PC-9 (cell line): ENCODE results near the gene ESPL1. TPM values are rescaled to one million over a fixed set of nuclear protein-coding genes. Genes with fewer than 3 reads are reported as not detected.

Experiments used
- BruUV-seq: library from RNA; stranded (reverse); fragments of 400-500 nt; replicated peaks from 2 replicates; lab custom pipeline; 2021; lab: Mats Ljungman, UMichigan
- CTCF ChIA-PET: fragments of 300-600 bp; sonication (Branson Sonifier 250); formaldehyde crosslinking; loops from one replicate; lab custom pipeline; 2022; ENCODE audit warnings: antibody characterized with exemption; lab: Charles Lee
- POLR2A ChIA-PET: fragments of 300-600 bp; sonication (Branson Sonifier 250); formaldehyde crosslinking; loops from one replicate; lab custom pipeline; 2022; ENCODE audit warnings: antibody characterized with exemption; ENCODE audit not compliant: unreplicated experiment; lab: Charles Lee
- DNase-seq, 2 experiments: peaks; one replicate each; pipeline versions ENCODE4 v3.0.0 to v3.0.0-alpha.2; 2015 to 2022; ENCODE audit warnings: mixed read lengths in 1 of 2
- H2AFZ ChIP-seq: fragments of 200-600 bp; sonication (generic); 2 replicates; pipeline ENCODE4 v1.8.1; 2017; ENCODE audit warnings: antibody characterized with exemption
- H3F3A ChIP-seq: fragments of 200-600 bp; sonication (generic); 2 replicates; pipeline ENCODE4 v1.8.1; 2017; ENCODE audit warnings: antibody characterized with exemption, mild to moderate bottlenecking, low read depth; ENCODE audit not compliant: insufficient read depth
- H3K27ac ChIP-seq: fragments of 200-600 bp; sonication (generic); 2 replicates; pipeline ENCODE4 v1.6.1; 2016; ENCODE audit warnings: mixed run types
- H3K27me3 ChIP-seq: fragments of 200-600 bp; sonication (generic); 2 replicates; pipeline ENCODE4 v1.6.1; 2016; ENCODE audit warnings: low read depth, mixed run types; ENCODE audit not compliant: insufficient read depth
- H3K36me3 ChIP-seq: fragments of 200-600 bp; sonication (generic); 2 replicates; pipeline ENCODE4 v1.6.1; 2016; ENCODE audit warnings: low read depth, mixed run types
- H3K4me1 ChIP-seq: fragments of 200-600 bp; sonication (generic); replicated peaks from 2 replicates; pipeline ENCODE4 v1.6.1; 2016; ENCODE audit warnings: mixed run types; ENCODE audit not compliant: insufficient read depth
- H3K4me2 ChIP-seq: fragments of 200-600 bp; sonication (generic); 2 replicates; pipeline ENCODE4 v1.6.1; 2017; ENCODE audit warnings: mixed run types
- H3K4me3 ChIP-seq: fragments of 200-600 bp; sonication (generic); 2 replicates; pipeline ENCODE4 v1.6.1; 2016; ENCODE audit warnings: mixed run types
- H3K79me2 ChIP-seq: fragments of 200-600 bp; sonication (generic); 2 replicates; pipeline ENCODE4 v1.6.1; 2017; ENCODE audit warnings: low read depth, mixed run types
- H3K9me2 ChIP-seq: fragments of 200-600 bp; sonication (generic); 2 replicates; pipeline ENCODE4 v1.8.1; 2017; ENCODE audit warnings: mild to moderate bottlenecking; ENCODE audit not compliant: insufficient read depth
- H3K9me3 ChIP-seq: fragments of 200-600 bp; sonication (generic); 2 replicates; pipeline ENCODE4 v1.8.1; 2016; ENCODE audit warnings: low read depth; ENCODE audit not compliant: insufficient read depth
- H4K20me1 ChIP-seq: fragments of 200-600 bp; sonication (generic); 2 replicates; pipeline ENCODE4 v1.8.1; 2017; ENCODE audit not compliant: insufficient read depth
- CTCF ChIP-seq: fragments of 200-600 bp; sonication (generic); conservative IDR thresholded peaks from 2 replicates; pipeline ENCODE4 v1.6.1; 2017; ENCODE audit warnings: mixed run types, antibody characterized with exemption, mild to moderate bottlenecking, moderate library complexity
- EZH2 ChIP-seq: fragments of 200-600 bp; sonication (generic); IDR thresholded peaks from 2 replicates; pipeline ENCODE4 v1.8.0; 2017; ENCODE audit warnings: antibody characterized with exemption, low read depth
- intact Hi-C: fragments of 100-400 bp; cut with micrococcal nuclease; formaldehyde crosslinking; loops from one replicate; pipeline ENCODE4 v1.10.0; 2022; ENCODE audit not compliant: unreplicated experiment
- total RNA-seq: library from RNA; stranded (reverse); gene quantifications from 2 replicates; pipeline ENCODE4 v1.2.3, GENCODE V29; 2021

The ESPL1 gene
- total RNA-seq, 1 experiment from 2014 or later: 42.0 TPM

DNA sequence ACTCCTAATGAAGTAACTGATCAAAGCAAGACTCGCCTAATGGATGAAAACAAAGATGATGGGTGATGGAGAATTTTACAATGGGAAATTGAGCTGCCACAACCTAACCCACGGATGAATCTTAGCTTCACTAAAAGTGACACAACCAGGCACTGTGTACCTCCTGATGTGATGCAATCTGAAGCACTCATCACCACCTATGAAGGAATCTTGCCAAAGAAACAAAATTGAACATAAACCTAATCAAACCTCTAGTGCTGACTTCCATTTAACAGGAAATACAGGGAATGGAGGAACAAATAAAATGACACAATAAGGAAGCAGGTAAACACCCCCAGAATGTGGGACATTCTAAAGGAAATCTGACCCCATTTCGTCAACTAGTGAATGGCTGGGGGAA, 22.8 kb upstream of the ESPL1 start:
- intact Hi-C loops: no loop called here
- no TSS peak for BruUV-seq
- H3F3A ChIP-seq: peaks cover 4% of the 10 kb centered on the region; the same call in 1 of the 2 replicates
- no peak for DNase-seq
- H3K27ac ChIP-seq: no peak overlapping the region
- ChIA-PET CTCF (interaction anchor here (0.6 kb wide), 1 partner anchor 131 kb away, joined by 5 read pairs; no protein-coding TSS in a partner anchor), POLR2A (interaction anchor here (0.6 kb wide), 1 partner anchor 319 kb away, joined by 5 read pairs; no protein-coding TSS in a partner anchor)
- H3K4me1 ChIP-seq: peaks cover 11% of the 10 kb centered on the region
- H3K9me2 ChIP-seq: no peaks in the 10 kb centered on the region
- H2AFZ ChIP-seq: no peak overlapping the region
- no peaks in the 10 kb centered on the region for H3K9me3 ChIP-seq
- TF ChIP-seq EZH2 (no peak), CTCF (no peak)
- no peak overlapping the region for H3K4me3 ChIP-seq
- H3K4me2 ChIP-seq: no peak overlapping the region
- H3K27me3 ChIP-seq: no peaks in the 10 kb centered on the region
- no peaks in the 10 kb centered on the region for H4K20me1 ChIP-seq
- no peaks in the 10 kb centered on the region for H3K79me2 ChIP-seq
- H3K36me3 ChIP-seq: no peaks in the 10 kb centered on the region

DNA sequence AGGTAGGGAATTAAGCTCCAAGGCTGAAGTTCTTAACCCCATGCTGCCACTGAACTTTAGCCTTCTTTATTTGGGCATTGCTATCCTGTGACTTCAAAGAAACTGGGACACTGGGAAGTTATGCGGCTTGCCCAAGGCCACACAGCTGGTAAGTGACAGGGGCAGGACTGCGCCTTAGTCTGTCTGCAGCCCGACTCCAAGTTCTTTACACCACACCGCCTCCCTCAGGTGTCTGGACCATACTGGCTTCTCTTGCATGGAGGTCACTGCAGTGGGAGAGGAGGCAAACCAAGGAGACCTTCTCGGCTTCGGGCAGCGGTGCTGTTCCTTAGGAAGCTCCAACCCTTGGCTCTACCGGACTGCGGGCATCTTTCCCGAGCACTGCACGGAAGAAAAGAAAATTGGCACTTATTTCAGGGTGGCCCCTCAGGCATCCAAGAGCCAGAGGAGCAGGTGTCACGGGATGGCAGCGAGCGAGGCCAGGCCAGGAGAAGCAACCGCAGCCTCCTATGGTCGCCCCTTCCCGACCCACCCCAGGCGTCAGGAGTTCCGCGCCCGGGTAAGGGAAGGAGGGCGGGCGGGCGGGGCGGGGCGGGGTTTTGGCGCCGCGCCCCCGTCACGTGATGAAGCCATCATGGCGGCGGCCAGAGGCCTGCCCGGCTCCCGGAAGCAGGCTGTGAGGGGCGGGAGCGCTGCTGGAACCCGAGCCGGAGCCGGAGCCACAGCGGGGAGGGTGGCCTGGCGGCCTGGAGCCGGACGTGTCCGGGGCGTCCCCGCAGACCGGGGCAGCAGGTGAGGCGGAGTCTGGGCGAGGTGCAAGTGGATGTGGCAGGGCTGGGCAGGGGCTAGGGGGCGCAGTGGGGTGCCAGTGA, 16.4 kb upstream of the ESPL1 start:
- Histone ChIP-seq H3K79me2 (peaks cover 15% of the 10 kb centered on the region), H3K4me3 (peak overlapping the region; percentile 99), H2AFZ (peak overlapping the region; percentile 99), H3K9me3 (no peaks in the 10 kb centered on the region), H4K20me1 (no peaks in the 10 kb centered on the region), H3K4me2 (peak overlapping the region; percentile 95), H3F3A (peaks cover 28% of the 10 kb centered on the region), H3K27ac (peak overlapping the region; percentile 64), H3K27me3 (no peaks in the 10 kb centered on the region), H3K9me2 (no peaks in the 10 kb centered on the region), H3K4me1 (peaks cover 25% of the 10 kb centered on the region), H3K36me3 (no peaks in the 10 kb centered on the region)
- BruUV-seq: TSS peak; percentile 75
- intact Hi-C loops: loop anchor here (1.0 kb wide), 4 partner anchors 19 to 152 kb away; partner anchors contain the start of gene RARG
- peak; percentile 58 for TF ChIP-seq CTCF
- TF ChIP-seq EZH2: no peak
- CTCF ChIA-PET: interaction anchor here (0.5 to 1.2 kb wide), 9 partner anchors 16 to 61 kb away, joined by 3 to 7 read pairs (median 3); partner anchors contain the start of genes ESPL1 and MYG1
- peak; percentile 76 to 85 for DNase-seq
- POLR2A ChIA-PET: interaction anchor here (0.5 to 0.9 kb wide), 4 partner anchors 30 to 756 kb away, joined by 3 to 5 read pairs (median 4); partner anchors contain the start of gene SPRYD3

DNA sequence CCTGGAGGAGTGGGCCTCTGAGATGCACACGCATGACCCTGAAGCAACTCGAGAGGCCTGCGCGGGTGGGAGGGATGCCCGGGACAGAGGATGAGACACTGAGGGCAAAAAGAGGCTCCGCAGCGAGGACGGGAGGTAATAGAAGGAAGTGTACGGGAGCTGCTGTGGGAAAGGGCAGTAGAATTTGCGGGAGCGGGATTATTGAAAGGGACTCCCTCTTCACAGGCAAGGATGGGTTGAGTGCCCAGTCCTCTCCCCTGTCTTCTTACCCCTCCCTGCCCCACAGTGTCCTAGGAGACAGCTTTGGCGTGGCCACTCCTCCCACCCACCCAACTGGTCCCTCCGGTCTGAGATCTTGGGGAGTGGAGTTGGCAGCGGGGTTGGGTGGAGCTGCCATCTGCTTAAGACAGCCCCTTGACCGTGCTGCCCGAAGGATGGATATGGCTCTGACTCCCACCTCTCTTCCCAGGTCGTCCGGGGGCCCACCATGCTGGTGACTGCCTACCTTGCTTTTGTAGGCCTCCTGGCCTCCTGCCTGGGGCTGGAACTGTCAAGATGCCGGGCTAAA, 15.7 kb upstream of the ESPL1 start:
- Histone ChIP-seq H3K27ac (peak overlapping the region; percentile 64), H3K9me3 (no peaks in the 10 kb centered on the region), H4K20me1 (no peaks in the 10 kb centered on the region), H3K4me1 (peaks cover 25% of the 10 kb centered on the region), H3K9me2 (no peaks in the 10 kb centered on the region), H3K4me2 (peak overlapping the region; percentile 95), H3K36me3 (no peaks in the 10 kb centered on the region), H3F3A (peaks cover 28% of the 10 kb centered on the region), H3K79me2 (peaks cover 15% of the 10 kb centered on the region), H3K27me3 (no peaks in the 10 kb centered on the region), H2AFZ (peak overlapping the region; percentile 99), H3K4me3 (peak overlapping the region; percentile 99)
- peak; percentile 81 to 83 for DNase-seq
- ChIA-PET POLR2A (interaction anchor here (0.6 to 0.7 kb wide), 2 partner anchors 39 to 80 kb away, joined by 4 read pairs; no protein-coding TSS in a partner anchor), CTCF (no interaction called here)
- BruUV-seq: no TSS peak
- intact Hi-C loops: loop anchor here (1.0 kb wide), 1 partner anchor 153 kb away; no protein-coding TSS in a partner anchor
- TF ChIP-seq CTCF (peak; percentile 3; the same call in 1 of the 2 replicates), EZH2 (no peak)
